PC-9 (cell line): ENCODE results near the gene ROBO2. TPM values are rescaled to one million over a fixed set of nuclear protein-coding genes. Genes with fewer than 3 reads are reported as not detected.

Experiments
- BruUV-seq: library from RNA; stranded (reverse); fragments of 400-500 nt; replicated peaks from 2 replicates; lab custom pipeline; 2021; lab: Mats Ljungman, UMichigan
- CTCF ChIA-PET: fragments of 300-600 bp; sonication (Branson Sonifier 250); formaldehyde crosslinking; loops from one replicate; lab custom pipeline; 2022; ENCODE audit warnings: antibody characterized with exemption; lab: Charles Lee
- POLR2A ChIA-PET: fragments of 300-600 bp; sonication (Branson Sonifier 250); formaldehyde crosslinking; loops from one replicate; lab custom pipeline; 2022; ENCODE audit warnings: antibody characterized with exemption; ENCODE audit not compliant: unreplicated experiment; lab: Charles Lee
- DNase-seq, 2 experiments: peaks; one replicate each; pipeline versions ENCODE4 v3.0.0 to v3.0.0-alpha.2; 2015 to 2022; ENCODE audit warnings: mixed read lengths in 1 of 2
- H2AFZ ChIP-seq: fragments of 200-600 bp; sonication (generic); 2 replicates; pipeline ENCODE4 v1.8.1; 2017; ENCODE audit warnings: antibody characterized with exemption
- H3F3A ChIP-seq: fragments of 200-600 bp; sonication (generic); 2 replicates; pipeline ENCODE4 v1.8.1; 2017; ENCODE audit warnings: antibody characterized with exemption, mild to moderate bottlenecking, low read depth; ENCODE audit not compliant: insufficient read depth
- H3K27ac ChIP-seq: fragments of 200-600 bp; sonication (generic); 2 replicates; pipeline ENCODE4 v1.6.1; 2016; ENCODE audit warnings: mixed run types
- H3K27me3 ChIP-seq: fragments of 200-600 bp; sonication (generic); 2 replicates; pipeline ENCODE4 v1.6.1; 2016; ENCODE audit warnings: low read depth, mixed run types; ENCODE audit not compliant: insufficient read depth
- H3K36me3 ChIP-seq: fragments of 200-600 bp; sonication (generic); 2 replicates; pipeline ENCODE4 v1.6.1; 2016; ENCODE audit warnings: low read depth, mixed run types
- H3K4me1 ChIP-seq: fragments of 200-600 bp; sonication (generic); replicated peaks from 2 replicates; pipeline ENCODE4 v1.6.1; 2016; ENCODE audit warnings: mixed run types; ENCODE audit not compliant: insufficient read depth
- H3K4me2 ChIP-seq: fragments of 200-600 bp; sonication (generic); 2 replicates; pipeline ENCODE4 v1.6.1; 2017; ENCODE audit warnings: mixed run types
- H3K4me3 ChIP-seq: fragments of 200-600 bp; sonication (generic); 2 replicates; pipeline ENCODE4 v1.6.1; 2016; ENCODE audit warnings: mixed run types
- H3K79me2 ChIP-seq: fragments of 200-600 bp; sonication (generic); 2 replicates; pipeline ENCODE4 v1.6.1; 2017; ENCODE audit warnings: low read depth, mixed run types
- H3K9me2 ChIP-seq: fragments of 200-600 bp; sonication (generic); 2 replicates; pipeline ENCODE4 v1.8.1; 2017; ENCODE audit warnings: mild to moderate bottlenecking; ENCODE audit not compliant: insufficient read depth
- H3K9me3 ChIP-seq: fragments of 200-600 bp; sonication (generic); 2 replicates; pipeline ENCODE4 v1.8.1; 2016; ENCODE audit warnings: low read depth; ENCODE audit not compliant: insufficient read depth
- H4K20me1 ChIP-seq: fragments of 200-600 bp; sonication (generic); 2 replicates; pipeline ENCODE4 v1.8.1; 2017; ENCODE audit not compliant: insufficient read depth
- CTCF ChIP-seq: fragments of 200-600 bp; sonication (generic); conservative IDR thresholded peaks from 2 replicates; pipeline ENCODE4 v1.6.1; 2017; ENCODE audit warnings: mixed run types, antibody characterized with exemption, mild to moderate bottlenecking, moderate library complexity
- EZH2 ChIP-seq: fragments of 200-600 bp; sonication (generic); IDR thresholded peaks from 2 replicates; pipeline ENCODE4 v1.8.0; 2017; ENCODE audit warnings: antibody characterized with exemption, low read depth
- intact Hi-C: fragments of 100-400 bp; cut with micrococcal nuclease; formaldehyde crosslinking; loops from one replicate; pipeline ENCODE4 v1.10.0; 2022; ENCODE audit not compliant: unreplicated experiment
- total RNA-seq: library from RNA; stranded (reverse); gene quantifications from 2 replicates; pipeline ENCODE4 v1.2.3, GENCODE V29; 2021

The ROBO2 gene
- total RNA-seq, 1 experiment from 2014 or later: 0.39 TPM

GRCh38 chr3:77420336-77420735 is 380.4 kb downstream of the ROBO2 start:
- CTCF ChIA-PET: no interaction called here
- H3K27ac ChIP-seq: no peak overlapping the region
- intact Hi-C loops: no loop called here
- no peaks in the 10 kb centered on the region for H3F3A ChIP-seq
- no peaks in the 10 kb centered on the region for H3K79me2 ChIP-seq
- no peak overlapping the region for H3K4me3 ChIP-seq
- no peak for DNase-seq
- BruUV-seq: no TSS peak
- no peaks in the 10 kb centered on the region for H3K4me1 ChIP-seq
- no peaks in the 10 kb centered on the region for H3K36me3 ChIP-seq
- no peak for TF ChIP-seq CTCF
- no peak for TF ChIP-seq EZH2
- no peaks in the 10 kb centered on the region for H4K20me1 ChIP-seq
- no peaks in the 10 kb centered on the region for H3K9me3 ChIP-seq
- H3K27me3 ChIP-seq: no peaks in the 10 kb centered on the region
- H2AFZ ChIP-seq: no peak overlapping the region
- no peaks in the 10 kb centered on the region; the same call in 1 of the 2 replicates for H3K9me2 ChIP-seq
- POLR2A ChIA-PET: no interaction called here
- H3K4me2 ChIP-seq: no peak overlapping the region

GRCh38 chr3:77421916-77422315 is 382.0 kb downstream of the ROBO2 start:
- Histone ChIP-seq H3K4me2 (no peak overlapping the region), H4K20me1 (no peaks in the 10 kb centered on the region), H3K4me1 (no peaks in the 10 kb centered on the region), H3K27me3 (no peaks in the 10 kb centered on the region), H3F3A (no peaks in the 10 kb centered on the region), H3K9me2 (no peaks in the 10 kb centered on the region; the same call in 1 of the 2 replicates), H3K27ac (no peak overlapping the region), H3K36me3 (no peaks in the 10 kb centered on the region), H2AFZ (no peak overlapping the region), H3K4me3 (no peak overlapping the region), H3K79me2 (no peaks in the 10 kb centered on the region), H3K9me3 (no peaks in the 10 kb centered on the region)
- no peak for DNase-seq
- BruUV-seq: no TSS peak
- TF ChIP-seq EZH2 (no peak), CTCF (no peak)
- ChIA-PET CTCF (no interaction called here), POLR2A (no interaction called here)
- intact Hi-C loops: no loop called here

GRCh38 chr3:77426531-77426930 is 386.6 kb downstream of the ROBO2 start:
- ChIA-PET CTCF (no interaction called here), POLR2A (no interaction called here)
- Histone ChIP-seq H3K9me2 (no peaks in the 10 kb centered on the region), H3K9me3 (no peaks in the 10 kb centered on the region), H2AFZ (no peak overlapping the region), H3K4me3 (no peak overlapping the region), H3K36me3 (no peaks in the 10 kb centered on the region), H3K4me2 (no peak overlapping the region), H3K27me3 (no peaks in the 10 kb centered on the region), H3F3A (no peaks in the 10 kb centered on the region), H3K4me1 (no peaks in the 10 kb centered on the region), H3K79me2 (no peaks in the 10 kb centered on the region), H3K27ac (no peak overlapping the region), H4K20me1 (no peaks in the 10 kb centered on the region)
- no peak for TF ChIP-seq EZH2
- no peak for TF ChIP-seq CTCF
- DNase-seq: no peak
- intact Hi-C loops: no loop called here
- BruUV-seq: no TSS peak
